ENCODE data around the gene ASAP2. TPM values are rescaled to one million over a fixed set of nuclear protein-coding genes. Genes with fewer than 3 reads are reported as not detected.
A peak's percentile ranks its signal among the peaks of the same experiment; 100 is the strongest.

The ASAP2 gene
- total RNA-seq, 2 experiments from 2014 or later, result 0.27 TPM; not detected in 1

DNA sequence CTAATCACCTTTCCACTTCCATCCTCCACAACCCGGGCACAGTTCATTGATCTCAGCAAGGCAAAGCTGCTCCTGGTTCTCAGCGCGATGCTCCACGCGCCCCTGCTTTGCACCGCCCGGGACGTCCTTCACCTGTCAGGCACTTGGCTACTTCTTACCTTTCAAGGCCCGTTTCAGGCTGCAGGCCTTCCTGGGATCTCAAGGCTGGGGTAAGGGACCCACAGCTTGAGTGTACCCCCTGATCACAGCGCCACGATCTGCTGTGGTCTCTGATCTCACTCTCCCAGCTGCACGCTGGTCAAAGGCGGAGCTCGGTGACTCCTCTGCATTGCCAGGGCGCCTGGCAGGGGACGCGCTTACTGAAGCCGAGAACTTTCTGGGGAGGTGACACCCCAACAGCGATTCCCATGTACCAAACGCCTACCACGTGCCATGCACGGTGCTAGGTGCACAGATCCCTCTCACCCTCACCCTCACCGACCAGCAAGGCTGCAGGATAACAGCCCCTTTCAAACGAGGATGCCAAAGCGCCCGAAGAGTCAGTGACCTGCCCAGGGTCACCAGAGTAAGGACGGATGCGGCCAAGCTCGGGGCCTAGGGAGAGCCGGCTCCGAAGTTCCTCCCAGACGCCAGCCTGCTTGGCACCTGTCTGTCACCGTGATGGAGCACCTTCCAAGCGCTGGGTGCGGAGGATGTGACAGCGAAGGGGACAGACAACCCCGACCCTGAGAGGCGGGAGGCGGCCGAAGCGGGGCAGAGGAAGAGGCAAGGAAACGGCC lies 215.9 kb downstream of the ASAP2 start:
- intact Hi-C loops (cut with micrococcal nuclease; ENCODE audit: unreplicated experiment), result loop anchor here (1.0 to 5.0 kb wide), 5 partner anchors 50 to 420 kb away; partner anchors contain the start of genes ADAM17, TAF1B and YWHAQ
- peak overlapping the region; percentile 73 for H2AFZ ChIP-seq (ENCODE audit: low read length)
- BruUV-seq (replicated peaks), result no TSS peak
- H3K9me3 ChIP-seq (ENCODE audit: low read length), result no peaks in the 10 kb centered on the region
- peak overlapping the region; percentile 74 for H3K27ac ChIP-seq (ENCODE audit: low read depth, low read length, poor library complexity, severe bottlenecking)
- CTCF ChIA-PET (ENCODE audit: unreplicated experiment), result interaction anchor here (1.2 kb wide), 1 partner anchor 134 kb away, joined by 4 read pairs; no protein-coding TSS in a partner anchor
- peak overlapping the region; percentile 78 for H3K4me2 ChIP-seq (ENCODE audit: low read length)
- no peak for TF ChIP-seq EZH2phosphoT487 (IDR thresholded peaks at IDR 0.05; ENCODE audit: borderline replicate concordance, low read depth, low read length)
- TF ChIP-seq, protein P1, sequence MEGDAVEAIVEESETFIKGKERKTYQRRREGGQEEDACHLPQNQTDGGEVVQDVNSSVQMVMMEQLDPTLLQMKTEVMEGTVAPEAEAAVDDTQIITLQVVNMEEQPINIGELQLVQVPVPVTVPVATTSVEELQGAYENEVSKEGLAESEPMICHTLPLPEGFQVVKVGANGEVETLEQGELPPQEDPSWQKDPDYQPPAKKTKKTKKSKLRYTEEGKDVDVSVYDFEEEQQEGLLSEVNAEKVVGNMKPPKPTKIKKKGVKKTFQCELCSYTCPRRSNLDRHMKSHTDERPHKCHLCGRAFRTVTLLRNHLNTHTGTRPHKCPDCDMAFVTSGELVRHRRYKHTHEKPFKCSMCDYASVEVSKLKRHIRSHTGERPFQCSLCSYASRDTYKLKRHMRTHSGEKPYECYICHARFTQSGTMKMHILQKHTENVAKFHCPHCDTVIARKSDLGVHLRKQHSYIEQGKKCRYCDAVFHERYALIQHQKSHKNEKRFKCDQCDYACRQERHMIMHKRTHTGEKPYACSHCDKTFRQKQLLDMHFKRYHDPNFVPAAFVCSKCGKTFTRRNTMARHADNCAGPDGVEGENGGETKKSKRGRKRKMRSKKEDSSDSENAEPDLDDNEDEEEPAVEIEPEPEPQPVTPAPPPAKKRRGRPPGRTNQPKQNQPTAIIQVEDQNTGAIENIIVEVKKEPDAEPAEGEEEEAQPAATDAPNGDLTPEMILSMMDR (conservative IDR thresholded peaks at IDR 0.05; ENCODE audit: low read length), result peak; percentile 39; the same call in 1 of the 2 replicates
- H3K9me2 ChIP-seq (ENCODE audit: insufficient read depth, low read length), result no peaks in the 10 kb centered on the region
- DNase-seq (ENCODE audit: low spot score), result peak; percentile 74
- H3K36me3 ChIP-seq (ENCODE audit: insufficient read depth, low read length), result peaks cover 33% of the 10 kb centered on the region
- POLR2A ChIA-PET, result interaction anchor here (0.6 to 1.4 kb wide), 7 partner anchors 9 to 420 kb away, joined by 3 to 5 read pairs (median 3); partner anchors contain the start of genes TAF1B and YWHAQ
- peaks cover 25% of the 10 kb centered on the region for H3K4me1 ChIP-seq (ENCODE audit: insufficient read depth, low read length, poor library complexity, severe bottlenecking)
- peaks cover 4% of the 10 kb centered on the region; the same call in 1 of the 2 replicates for H4K20me1 ChIP-seq (ENCODE audit: insufficient read depth, low read length)
- H3K4me3 ChIP-seq (ENCODE audit: low read depth, low read length, poor library complexity, severe bottlenecking), result peak overlapping the region; percentile 76
- H3K79me2 ChIP-seq (ENCODE audit: insufficient read depth, low read depth, low read length), result peaks cover 73% of the 10 kb centered on the region

DNA sequence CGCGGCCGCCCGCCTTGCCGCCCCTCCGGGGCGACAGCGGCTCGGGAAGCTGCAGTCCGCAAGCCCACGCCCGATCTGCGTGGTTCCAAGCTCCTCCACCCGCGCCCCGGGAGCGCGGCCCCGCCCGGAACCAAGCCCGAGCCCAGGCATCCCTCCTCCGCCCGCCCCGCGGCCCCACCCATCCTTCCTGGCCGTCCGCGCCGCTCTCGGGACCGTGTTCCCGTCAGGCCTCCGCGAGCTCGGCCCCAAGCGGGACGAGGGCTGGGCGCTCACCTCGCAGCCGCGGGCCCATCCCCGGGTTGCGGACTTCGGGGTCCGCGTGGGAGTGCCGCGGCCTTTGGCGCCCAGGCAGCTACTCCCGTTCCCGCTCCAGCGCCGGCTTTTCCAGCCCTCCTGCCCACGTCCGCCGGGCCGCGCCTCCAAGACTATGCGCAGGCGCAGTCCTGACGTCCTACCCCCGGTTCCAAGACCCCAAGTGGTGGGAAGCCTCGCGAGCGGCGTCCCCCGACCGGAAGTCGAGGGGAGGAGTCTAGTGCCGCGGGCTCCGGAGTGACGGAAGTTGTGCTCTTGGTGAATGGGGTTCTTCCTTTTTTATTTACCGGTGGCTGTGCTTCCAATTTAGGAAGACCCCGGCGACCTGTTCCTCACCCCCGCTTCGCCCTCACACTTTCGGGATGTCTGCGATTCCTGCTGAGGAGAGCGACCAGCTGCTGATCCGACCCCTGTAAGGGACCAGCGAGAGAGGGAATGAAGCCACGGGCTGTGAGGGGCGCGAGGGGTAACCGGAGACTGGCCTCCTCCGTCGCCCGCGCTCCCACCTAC lies 216.7 kb downstream of the ASAP2 start, which contains the start of the genes CPSF3 and ITGB1BP1:
TSS of gene CPSF3 (plus strand) at position 555 of the 822 bp plus-strand sequence. CDS start at position 675, 120 bp downstream.
TSS of gene ITGB1BP1 (minus strand) at position 429 of the 822 bp plus-strand sequence. CDS start 4,831 bp downstream, outside the sequence.
- Histone ChIP-seq H3K4me2 (ENCODE audit: low read length) (peak within 1 kb of the TSS; percentile 95), H3K4me3 (ENCODE audit: low read depth, low read length, poor library complexity, severe bottlenecking) (peak within 1 kb of the TSS; percentile 76), H3K9me2 (ENCODE audit: insufficient read depth, low read length) (no peaks in the 10 kb centered on the region), H3K9me3 (ENCODE audit: low read length) (no peaks in the 10 kb centered on the region), H3K27ac (ENCODE audit: low read depth, low read length, poor library complexity, severe bottlenecking) (peak within 1 kb of the TSS; percentile 74), H3K36me3 (ENCODE audit: insufficient read depth, low read length) (peaks cover 27% of the 10 kb centered on the region), H3K4me1 (ENCODE audit: insufficient read depth, low read length, poor library complexity, severe bottlenecking) (peaks cover 25% of the 10 kb centered on the region), H3K79me2 (ENCODE audit: insufficient read depth, low read depth, low read length) (peaks cover 75% of the 10 kb centered on the region), H2AFZ (ENCODE audit: low read length) (peak within 1 kb of the TSS; percentile 73), H4K20me1 (ENCODE audit: insufficient read depth, low read length) (peaks cover 4% of the 10 kb centered on the region; the same call in 1 of the 2 replicates)
- no TSS peak for BruUV-seq (replicated peaks)
- DNase-seq (ENCODE audit: low spot score), result peak; percentile 99
- intact Hi-C loops (cut with micrococcal nuclease; ENCODE audit: unreplicated experiment), result loop anchor here (1.0 to 5.0 kb wide), 5 partner anchors 51 to 419 kb away; partner anchors contain the start of genes ADAM17, TAF1B and YWHAQ
- TF ChIP-seq, protein P1 (conservative IDR thresholded peaks at IDR 0.05; ENCODE audit: low read length), result no peak
- TF ChIP-seq EZH2phosphoT487 (IDR thresholded peaks at IDR 0.05; ENCODE audit: borderline replicate concordance, low read depth, low read length), result no peak
- ChIA-PET CTCF (ENCODE audit: unreplicated experiment) (interaction anchor here (1.2 kb wide), 1 partner anchor 133 kb away, joined by 4 read pairs; no protein-coding TSS in a partner anchor), POLR2A (interaction anchor here (0.6 to 1.4 kb wide), 6 partner anchors 8 to 420 kb away, joined by 3 to 5 read pairs (median 3); partner anchors contain the start of genes TAF1B and YWHAQ)
